CD4-positive, alpha-beta T cell treated with Interleukin-21 for 1 hour (primary cell): ENCODE measurements around the gene MIPEP.
"Not testable (repeated sequence)": the region's sequence is repeated elsewhere in the genome, so short reads cannot be mapped to it uniquely, and the experiment has no call there.

Experiments used
- DNase-seq: peaks from one replicate; pipeline ENCODE4 v3.0.0-alpha.2; 2020

The MIPEP gene

DNA sequence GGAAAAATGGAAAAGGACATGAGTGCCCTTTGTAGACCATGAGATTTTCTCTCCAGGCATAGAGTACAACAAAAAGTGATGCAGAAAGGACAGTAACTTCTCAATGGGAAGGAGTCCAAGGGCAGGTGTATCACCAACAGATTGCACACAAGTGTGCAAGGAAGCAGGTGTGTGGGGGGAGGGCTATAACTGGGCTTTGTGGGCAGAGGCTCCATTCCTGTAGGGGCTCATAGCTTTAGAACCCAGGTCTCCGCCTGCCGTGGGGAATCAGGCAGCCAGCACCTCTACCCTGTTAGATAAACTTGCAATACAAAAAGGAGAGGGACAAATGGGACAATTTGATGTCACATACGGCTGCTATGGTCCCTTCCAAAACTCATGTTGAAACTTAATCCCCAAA, 119.8 kb downstream of the MIPEP start:
- DNase-seq: no peak

DNA sequence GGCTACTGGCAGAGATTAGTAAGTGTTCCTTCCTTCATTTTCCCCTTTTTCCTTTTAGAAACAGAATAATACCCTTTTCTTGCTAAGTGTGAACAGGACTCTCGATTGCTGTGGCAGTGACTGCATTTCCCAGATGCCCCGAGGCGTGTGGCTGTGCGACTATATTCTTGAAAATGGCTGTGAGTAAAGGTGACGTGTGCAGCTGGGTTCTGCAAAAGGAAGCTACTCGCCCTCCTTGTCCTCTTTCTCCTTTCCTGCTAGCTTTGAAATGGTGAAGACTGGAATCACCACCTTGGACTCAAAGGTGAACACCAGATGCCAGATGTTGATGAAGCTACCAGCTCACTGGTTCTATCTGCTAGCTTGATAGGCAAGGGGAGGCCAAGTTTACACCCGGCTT, 121.4 kb downstream of the MIPEP start:
- no peak for DNase-seq

DNA sequence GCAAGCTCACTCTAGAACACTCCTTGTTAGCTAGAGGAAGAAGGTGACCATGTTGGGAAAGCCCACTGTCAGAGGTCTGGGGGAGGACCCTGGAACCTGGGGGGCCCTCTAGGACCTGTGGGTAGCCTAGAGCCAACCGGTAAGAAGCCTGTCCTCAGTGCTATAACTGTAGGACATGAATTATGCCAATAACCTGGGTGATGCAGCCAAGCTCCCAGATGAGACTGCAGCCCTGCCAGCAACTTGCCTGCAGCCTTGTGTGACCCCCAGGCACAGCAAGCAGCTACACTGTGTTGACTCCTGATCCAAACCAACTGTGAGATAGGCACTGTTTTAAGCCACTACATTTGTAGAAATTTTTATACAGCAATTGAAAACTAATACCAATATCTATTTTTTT, 122.3 kb downstream of the MIPEP start:
- DNase-seq: no peak

GRCh38 chr13:23766283-23766682, 122.9 kb downstream of the MIPEP start:
- no peak for DNase-seq

- DNase-seq: no peak
Observed at GRCh38 chr13:23765531-23765930, 123.7 kb downstream of the MIPEP start.

DNA sequence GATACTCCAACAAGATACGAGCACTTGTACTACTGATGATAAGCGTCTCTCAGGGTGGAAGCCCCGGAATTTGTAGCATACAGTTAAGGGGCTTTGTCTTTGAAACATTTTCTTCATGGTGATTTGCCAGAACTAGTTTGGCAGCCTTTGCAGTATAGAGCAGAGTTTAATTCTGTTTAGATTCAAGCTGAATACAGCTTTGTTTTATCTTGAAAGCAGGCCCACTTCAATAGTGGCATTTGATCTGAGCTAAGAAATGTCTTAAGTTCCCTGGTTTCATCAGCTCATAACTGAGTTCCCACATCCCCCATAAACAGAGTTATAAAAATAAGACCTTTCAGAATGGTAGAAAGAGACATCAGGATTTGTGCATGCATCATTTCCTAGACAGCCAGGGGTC, 125.9 kb downstream of the MIPEP start:
- DNase-seq: no peak

- not testable (repeated sequence) for DNase-seq
Observed at GRCh38 chr13:23761760-23762159, 127.4 kb downstream of the MIPEP start.

DNA sequence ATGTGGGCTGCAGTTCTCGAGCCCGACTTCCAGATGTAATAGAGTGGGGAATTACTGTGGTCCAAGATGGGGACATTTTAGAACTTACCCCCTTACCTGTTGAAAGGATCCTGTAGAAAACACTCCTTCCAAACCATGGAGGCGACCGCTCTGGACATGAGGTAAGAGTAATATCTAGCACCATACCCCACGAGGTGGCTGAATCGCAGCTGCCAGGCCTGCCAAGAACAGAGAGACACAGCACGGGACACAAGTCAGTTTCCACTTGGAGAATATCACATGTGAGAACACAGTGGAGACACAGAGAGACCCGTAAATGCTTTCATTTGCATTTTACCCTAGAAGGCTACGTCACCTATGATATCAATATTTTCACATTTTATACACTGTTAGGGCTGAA, 129.2 kb downstream of the MIPEP start:
- DNase-seq: no peak

DNA sequence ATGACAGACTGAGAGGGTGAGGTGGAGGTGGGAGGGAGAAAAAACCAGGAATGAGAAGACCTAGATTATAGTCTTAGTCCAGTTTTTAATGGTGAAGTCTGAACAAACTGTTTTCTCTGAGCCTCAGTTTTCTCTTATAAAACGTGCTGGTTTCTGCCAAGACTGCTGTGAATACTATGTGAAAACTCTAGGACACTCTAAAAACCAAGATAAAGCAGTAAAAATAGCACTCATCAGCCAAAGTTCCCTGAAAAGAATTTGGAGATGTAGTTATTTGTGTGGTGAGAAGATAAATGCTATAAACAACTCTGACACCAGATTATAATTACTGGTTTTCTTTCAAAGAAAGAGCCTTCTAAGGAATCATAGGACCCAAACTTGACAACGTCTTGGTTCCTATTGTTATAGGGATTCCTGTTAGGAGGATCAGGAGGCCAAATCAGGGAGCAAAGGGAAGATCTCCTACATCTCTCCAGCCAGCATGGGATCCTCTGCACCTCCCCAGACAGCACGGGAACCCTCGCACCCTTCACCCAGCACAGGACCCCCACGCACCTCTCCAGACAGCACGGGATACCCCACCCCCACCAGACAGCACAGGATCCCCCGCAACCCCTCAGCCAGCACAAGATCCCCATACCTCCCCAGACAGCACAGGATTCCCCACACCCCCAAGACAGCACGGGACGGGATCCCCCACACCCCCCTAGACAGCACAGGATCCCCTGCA, 130.2 kb downstream of the MIPEP start:
- no peak for DNase-seq

DNA sequence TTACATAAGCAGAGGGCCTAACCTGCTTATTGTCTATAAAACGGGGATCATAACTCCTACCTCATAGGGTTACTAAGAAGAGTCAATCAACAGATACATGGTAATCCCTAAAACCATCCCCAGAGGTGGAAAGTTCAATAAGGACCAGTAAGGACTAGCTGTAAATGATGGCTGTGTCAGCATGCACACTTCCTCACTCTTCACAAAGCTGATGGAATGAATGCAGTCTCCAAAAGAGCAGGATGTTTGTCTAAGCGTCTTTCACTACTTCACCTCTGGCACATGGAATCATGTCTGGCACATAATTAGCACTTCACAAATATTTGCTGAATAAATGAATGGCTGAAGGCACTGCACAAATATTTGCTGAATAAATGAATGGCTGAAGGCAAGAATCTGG, 134.2 kb downstream of the MIPEP start:
- DNase-seq: no peak

DNA sequence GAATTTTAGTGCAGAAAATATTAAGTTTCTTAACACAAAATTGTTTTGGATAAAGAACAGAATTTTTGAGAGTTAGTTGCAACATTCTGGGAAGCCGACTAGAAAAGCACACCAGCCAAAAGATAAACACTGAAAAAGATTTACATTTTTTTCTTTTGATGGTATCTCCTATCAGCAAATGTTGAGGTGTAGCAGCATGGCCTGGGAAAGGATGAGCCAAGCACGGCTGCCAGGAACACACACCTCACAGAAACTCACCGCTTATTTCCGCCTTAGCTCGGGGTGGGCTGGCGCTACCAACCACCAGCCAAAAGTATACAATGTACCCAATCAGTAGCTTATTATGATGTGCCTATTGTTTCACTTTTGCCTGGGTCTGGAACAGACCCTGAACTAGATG, 134.7 kb downstream of the MIPEP start:
- DNase-seq: peak; percentile 53

- DNase-seq: no peak
Observed at GRCh38 chr13:23753458-23753857, 135.7 kb downstream of the MIPEP start.

DNA sequence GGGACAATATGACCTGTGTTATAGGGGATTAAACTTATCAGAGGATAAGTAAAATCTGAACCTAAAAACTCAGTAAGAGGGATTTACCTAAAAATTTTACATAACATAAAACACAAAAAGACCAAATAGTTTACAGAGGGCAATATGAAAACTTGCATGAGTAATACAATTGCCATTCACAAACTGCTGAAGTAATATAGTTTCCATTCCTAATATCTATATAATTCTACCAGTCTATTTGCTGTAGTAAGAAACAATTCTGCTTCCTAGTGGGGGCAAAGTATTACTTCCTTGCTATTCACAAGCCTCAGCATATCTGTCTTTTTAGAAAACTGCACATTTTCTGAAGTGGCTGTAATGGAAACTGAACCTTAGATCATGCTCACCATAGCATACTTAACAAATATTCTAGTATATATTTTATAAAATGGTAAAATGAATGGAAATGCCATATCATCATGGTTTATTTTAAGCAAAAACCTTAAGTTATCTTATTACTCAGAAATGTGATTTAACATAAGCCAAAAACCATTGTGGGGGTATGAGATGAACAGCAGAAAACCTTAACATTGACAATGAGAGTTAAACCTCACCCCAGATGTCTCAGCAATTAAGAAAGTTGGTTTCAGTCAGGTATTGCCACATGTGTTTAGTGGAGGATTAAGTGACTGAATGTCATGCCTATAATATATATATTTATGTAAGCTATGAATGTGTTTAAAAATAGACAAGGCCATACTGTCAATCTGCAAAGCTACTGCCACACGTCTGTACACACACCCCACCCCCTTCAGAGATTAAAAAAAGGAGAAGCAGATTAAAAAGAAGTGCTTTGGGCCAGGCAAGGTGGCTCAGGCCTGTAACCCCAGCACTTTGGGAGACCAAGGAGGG, 136.8 kb downstream of the MIPEP start:
- DNase-seq: no peak

DNA sequence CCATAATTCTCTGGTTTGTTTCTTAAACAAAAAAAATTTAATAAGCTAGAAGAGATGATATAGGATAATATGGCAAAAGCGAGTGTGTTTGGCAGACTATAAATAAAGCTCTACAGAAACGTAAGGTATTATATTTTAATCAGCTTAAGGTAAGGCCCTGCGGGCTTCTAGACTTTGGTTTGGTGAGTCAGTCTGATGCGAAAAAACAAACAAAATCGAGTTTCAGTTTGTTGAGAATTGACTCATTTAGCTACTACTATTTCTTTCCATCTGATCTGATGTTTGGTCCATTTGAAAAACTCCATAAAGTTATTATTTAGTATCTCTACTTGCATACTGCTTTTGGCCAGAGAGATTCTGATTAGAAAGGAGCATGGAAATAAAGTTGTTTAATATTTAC, 138.0 kb downstream of the MIPEP start:
- no peak for DNase-seq

DNA sequence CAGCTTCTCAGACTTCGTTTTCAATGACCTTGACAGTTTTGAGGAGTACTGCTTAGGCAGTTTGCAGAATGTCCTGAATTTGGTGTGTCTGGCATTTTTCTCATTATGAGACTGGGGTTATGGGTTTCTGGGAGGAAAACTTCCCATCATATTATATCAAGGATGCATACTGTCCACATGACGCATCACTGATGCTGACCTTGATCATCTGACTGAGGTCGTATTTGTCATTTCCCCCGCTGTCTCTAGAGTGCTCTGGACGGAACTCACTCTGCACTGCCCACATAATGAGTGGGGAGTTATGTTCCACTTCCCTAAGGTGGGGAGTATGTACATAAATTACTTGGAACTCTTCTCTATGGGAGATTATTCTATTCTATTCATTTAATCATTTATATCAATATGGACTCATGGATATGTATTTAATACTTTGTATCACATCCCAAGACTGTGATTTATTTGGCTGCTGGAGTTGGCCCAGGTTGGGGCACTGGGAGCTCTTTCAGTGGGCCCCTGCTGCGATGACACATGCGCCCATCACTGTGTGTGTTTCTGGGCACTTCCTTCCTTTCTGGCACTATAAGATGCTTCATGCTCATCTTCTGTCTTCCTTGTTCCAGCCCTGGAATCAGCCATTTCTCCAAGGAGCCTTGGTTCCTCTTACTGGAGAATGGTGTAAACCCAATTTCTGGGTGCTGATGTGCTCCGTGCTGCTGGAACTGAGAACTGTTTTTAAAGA, 138.6 kb downstream of the MIPEP start:
- DNase-seq: no peak

- DNase-seq: no peak
Observed at GRCh38 chr13:23749288-23749873, 139.8 kb downstream of the MIPEP start.

DNA sequence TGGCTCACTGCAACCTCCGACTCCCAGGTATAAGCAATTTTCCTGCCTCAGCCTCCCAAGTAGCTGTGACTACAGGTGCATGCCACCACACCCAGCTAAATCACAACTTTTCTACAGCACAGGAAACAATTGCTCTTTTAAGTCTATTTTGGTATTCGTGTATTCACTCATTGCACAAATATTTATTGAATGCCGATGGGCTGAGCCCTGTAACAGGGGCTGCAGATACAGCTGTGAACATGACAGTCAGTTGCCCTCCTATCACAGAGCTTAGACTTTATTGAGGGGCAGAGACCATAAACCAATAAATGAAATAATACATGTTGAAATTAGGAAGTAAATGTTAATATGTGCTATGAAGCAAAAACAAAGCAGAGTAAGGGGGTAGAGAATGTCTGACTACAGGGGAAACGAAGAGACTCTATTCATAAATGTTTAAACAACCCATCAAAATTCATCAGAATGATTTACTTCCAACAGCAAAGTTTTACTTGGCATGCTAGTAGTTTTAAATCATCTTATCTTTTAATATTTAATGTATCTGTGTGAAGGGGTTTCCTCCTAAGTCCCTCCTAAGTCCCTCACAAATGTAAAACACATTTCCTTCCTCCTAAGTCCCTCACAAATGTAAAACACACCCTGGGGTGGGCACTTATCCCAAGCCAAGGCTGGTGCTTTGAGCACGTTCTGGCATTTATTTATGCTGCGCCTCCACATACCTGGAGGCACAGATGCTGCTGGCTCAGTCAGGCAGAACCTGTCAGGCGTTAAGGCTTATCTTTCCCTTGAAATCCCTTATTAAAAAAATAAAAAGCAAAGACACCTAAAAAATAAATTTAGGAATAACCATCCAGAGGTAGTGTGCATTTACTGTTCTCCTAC, 140.8 kb downstream of the MIPEP start:
- DNase-seq: no peak

DNA sequence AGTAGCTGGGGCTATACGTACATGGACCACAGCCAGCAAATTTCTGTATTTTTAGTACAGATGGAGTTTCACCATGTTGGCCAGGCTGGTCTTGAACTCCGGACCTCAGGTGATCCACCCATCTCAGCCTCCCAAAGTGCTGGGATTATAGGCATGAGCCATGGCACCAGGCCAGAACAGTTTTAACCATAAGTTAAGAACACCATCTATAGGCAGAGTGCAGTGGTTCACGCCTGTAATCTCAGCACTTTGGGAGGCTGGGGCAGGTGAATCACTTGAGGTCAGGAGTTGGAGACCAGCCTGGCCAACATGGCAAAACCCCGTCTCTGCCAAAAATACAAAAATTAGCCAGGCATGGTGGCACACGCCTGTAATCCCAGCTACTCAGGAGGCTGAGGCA, 143.1 kb downstream of the MIPEP start:
- not testable (repeated sequence) for DNase-seq

DNA sequence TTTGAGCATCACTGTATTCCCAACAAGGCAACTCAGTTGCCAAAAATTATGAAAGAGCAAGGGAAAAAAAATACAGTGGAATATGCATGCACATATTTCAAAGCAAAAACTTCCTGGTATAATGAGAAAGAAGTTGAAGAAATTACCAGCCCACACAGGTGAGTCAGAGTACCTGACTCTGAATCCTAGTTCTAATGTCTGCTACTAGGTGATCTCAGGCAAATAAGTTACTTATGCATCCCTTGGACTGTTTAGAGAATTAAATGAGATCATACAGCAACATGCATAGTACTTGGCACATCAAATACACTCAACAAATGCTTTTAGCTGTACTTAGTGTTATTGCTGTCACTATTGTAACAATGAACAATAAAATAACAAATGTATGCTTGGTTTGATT, 144.9 kb downstream of the MIPEP start:
- DNase-seq: no peak

- DNase-seq: peak; percentile 58
Observed at GRCh38 chr13:23743278-23744076, 145.7 kb downstream of the MIPEP start.

DNA sequence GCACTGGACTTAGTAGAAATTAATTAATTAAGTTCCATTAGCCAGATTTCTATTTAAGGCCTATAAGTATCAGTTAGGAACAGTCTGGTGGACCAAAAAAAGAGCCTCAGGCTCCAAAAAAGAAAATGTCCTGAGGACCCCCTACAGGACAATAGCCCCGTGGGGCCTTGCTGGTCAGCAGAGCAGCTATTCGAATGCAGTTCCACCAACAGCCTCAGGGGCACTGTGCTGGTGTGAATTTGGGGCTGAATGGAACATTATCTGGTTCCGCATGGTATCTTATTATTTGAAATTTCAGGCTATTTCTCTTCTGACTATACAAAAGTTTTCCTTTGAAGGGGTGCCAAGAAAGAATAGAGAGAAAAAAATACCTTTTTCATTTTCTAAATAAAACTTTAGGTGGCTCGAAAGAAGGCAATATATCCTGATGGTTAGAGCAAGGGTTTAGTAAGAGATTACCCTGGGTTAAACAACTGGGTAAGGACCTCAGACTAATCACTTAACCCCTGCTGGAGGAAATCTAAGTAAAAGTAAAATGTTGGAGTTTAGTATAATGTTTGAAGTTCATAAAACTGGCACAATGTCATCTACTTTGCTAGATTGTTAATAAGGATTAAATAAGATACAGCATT, 147.2 kb downstream of the MIPEP start:
- DNase-seq: no peak
